Stimulated activated CD8-positive, alpha-beta memory T cell treated with anti-CD3 and anti-CD28 coated beads, Interleukin-4, amount 100 ng/mL, for 24 hours (primary cell): ENCODE results near the gene TSPAN18.
A peak's percentile ranks its signal among the peaks of the same experiment; 100 is the strongest.

Experiments
- DNase-seq: peaks from one replicate; pipeline ENCODE4 v3.0.0-alpha.2; 2020; ENCODE audit warnings: low read depth

The TSPAN18 gene

DNA sequence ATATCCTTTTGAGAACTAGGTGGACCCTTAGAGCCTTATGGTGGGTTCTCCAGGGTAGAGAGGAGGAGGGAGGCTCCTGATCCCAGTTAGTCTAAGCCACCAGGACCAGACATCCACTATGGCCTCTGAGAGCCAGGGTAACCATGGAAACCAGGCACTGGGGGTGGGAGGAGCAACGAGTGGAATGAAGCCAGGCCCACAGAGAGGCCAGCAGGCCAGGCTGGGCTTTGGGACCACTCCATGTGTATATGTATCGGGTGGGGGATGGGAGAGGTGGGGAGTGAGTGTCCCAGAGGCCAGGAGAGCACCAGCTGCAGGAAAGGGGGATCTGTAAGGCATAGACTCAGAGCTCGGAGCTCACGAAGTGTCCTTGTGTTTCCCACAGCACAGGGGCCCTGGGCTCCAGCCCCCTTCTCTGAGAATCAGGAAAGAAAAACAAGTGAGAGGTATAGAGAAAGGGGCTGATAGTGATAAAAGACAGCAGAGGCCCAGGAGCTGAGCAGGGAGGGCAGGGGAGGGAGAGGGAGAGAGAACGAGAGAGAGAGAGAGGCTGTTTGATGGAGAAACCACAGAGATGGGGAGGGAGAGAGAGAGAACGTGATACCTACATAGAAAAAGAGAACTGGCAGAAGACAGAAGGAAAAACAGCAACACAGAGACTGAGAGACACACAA is 15.5 kb upstream of the TSPAN18 start:
- DNase-seq, result no peak

DNA sequence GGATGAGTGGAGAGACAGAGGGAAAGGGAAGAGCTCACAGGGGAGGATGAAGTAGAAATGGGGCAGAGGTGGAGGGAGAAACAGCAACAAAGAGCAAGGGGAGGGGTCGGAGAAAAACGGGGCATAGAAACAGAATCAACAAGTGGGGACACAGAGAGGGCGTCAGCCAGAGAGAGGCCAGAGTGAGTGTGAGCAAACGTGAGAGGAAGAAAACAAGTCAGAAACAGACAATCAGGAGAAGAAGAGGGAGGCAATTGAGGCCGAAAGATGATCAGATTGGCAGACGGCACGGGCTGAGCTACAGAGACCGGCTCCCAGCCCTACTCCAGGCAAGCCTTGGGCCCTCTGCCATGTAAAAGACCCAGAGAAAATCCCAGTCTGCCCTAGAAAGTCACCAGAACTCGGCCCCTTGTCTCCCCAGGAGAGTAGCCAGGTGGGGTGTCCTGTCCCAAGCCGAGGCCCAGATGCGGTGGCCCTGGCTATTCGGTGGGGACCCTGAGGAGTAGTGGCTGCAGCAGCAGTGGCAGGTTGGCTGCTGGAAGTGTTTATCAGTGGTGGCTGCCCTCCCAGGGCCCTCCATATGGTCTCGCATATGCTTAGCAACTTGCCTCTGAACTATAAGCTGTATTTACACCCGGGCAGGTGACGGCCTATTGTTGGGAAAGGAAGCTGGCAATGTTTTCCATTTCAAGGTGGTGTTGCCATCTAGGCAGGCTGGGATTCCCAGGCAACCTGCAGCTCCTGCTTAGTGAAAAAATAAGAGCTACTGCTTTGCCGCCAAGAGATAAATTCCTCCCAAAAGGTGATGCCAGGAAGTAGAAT is 14.8 kb upstream of the TSPAN18 start:
- DNase-seq, result no peak

DNA sequence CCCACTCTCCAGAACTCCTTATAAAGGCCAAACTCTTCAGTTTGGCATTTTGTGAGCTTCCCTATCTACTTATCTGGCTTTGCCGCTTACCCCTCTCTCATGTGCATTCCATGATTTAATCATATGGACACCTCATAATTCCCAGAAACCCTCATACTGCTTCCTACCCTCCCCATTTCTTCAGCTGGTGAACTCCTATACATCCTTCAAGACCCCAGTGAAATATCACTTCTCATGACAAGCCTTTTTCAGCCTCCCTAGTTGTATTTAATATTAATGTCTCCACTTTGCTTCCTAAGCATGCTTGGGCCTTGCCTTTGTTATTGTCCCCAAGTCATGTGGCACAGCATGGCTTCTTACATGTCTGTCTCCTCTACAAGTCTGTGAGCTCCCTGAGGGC is 13.7 kb upstream of the TSPAN18 start:
- DNase-seq, result no peak

DNA sequence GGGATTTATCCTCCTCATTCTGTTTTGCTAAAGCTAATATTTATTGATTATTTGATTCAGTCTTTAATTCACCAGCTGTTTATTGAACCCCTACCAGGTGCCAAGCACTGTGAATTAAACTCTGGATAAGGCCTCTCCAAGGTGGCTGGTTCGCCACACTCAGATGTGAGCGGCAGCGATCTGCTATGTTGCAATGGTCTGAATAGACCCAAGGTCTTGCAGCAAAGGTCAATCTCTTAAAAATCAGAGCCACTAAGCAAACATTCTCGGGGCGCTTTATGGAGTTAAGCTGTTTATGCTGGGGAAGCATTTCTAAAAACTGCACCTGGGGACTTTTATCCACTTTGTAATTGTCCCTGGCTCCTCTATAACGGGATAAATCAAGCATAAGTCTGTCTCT is 10.5 kb upstream of the TSPAN18 start:
- DNase-seq, result no peak

DNA sequence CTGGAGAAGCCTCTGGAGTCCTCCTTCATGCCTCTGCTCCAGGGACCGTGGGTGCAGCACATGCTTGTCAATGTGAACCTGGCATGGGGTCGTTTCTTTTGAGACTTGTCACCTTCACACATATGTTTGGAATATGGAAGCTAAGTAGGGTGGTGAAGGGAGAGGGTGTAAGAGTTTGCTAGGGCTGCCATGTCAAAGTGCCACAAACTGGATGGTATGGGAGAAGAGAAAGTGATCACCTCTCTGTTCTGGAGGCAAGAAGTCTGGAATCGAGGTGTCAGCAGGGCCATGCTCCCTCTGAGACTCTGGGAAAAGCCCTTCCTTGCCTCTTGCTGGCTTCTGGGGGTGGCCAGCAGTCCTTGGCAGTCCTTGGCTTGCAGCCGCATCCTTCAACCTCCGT is 8.7 kb upstream of the TSPAN18 start:
- DNase-seq, result no peak

DNA sequence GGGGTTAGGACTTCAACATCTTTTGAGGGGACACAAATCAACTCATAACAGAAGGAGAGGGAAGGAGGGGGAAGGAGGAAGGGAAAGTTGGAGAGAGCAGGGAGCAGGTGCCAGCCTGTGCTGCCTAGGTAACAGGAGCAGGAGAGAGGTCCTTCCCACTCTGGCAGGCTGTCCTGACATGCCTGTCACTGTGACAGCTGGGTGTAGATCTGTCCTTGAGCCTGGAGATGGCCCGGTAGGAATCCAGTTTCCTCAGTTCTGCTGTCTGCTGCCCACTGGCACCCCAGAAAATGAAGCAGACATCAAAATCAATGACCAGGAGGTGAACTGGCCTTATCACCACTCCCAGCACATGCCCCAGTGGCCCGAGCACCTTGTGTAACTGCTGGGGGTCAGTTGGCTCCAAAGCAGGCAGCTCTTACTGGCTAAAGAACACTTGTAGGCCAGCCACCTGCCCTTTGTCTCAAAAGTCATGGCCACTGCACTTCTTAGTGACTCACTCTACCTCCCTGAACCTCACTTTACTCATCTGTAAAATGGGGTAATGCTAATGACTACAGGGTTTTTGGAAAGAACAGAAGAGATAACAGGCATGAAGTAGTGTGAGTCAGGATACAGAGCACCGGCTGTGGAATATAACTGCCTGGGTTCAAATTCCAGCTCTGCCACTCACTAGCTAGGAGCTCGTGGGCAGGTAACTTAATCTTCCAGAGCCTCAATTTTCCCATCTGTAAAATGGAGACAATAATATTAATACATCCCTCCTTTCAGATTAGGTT is 8.0 kb upstream of the TSPAN18 start:
- no peak for DNase-seq

DNA sequence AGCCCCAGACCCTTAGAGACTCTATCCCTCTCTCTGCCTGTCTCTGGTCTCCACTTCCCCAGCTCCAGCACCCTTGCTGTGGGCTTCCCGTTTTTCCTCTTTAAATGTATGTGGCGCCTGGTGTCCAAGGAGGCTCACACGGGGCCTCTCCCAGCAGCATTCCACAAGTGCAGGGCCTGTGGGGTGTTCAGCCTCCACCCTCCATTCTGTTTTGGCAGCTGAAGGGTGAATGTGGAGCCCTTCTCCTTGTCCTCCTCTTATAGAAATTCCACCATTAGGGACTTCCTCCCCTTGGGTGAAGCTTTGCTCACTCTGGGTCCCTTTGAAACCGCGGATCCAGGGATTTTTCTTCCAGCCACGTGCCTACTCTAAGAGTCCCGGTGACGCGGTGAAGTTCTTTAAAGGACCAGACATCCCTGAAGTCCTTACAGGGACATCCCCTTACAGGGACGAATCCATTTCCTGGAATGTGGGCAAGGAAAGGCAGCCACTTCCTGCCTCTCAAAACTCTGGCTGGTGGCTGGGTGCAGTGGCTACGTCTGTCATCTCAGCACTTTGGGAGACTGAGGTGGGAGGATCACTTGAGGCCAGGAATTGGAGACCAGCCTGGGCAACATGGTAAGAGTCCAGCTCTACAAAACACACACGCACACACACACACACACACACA is 1.6 kb upstream of the TSPAN18 start:
- no peak for DNase-seq

DNA sequence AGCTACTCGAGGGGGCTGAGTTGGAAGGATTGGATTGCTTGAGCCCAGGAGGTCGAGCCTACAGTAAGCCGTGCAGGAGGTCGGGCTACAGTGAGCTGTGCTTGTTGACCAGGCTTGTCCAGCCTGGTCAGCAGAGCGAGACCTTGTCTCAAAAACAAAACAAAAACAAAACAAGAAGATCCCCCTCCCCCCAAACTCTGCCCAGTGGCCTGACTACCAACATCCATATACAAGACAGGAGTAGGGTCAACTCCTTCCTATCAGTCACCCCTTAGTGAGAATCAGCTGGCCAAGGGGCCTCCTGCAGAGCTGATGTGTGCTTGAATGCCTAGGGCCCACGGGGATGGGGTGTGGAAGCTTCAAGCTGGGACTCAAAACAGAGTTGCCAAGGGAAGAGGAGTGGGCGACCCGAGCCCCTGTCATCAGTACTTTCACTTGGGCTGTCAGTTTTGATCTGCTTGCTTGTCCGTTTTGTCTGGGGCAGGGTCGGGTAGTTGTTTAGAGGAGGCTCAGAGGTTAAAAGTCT is 942 bp upstream of the TSPAN18 start:
- DNase-seq, result no peak

DNA sequence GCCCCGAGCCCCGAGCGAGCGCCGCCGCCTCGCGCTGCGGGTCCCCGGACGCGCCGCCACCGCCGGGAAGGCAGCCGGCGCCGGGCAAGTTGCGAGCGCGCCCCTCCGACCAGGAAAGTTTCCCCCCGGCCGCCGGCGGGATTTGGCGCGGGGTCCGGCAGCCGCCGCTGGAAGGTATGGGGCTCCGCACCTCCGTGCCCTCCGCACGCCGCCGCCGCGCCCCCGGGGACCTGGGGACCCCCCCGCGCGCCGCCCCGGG is 281 bp downstream of the TSPAN18 start:
- no peak for DNase-seq

DNA sequence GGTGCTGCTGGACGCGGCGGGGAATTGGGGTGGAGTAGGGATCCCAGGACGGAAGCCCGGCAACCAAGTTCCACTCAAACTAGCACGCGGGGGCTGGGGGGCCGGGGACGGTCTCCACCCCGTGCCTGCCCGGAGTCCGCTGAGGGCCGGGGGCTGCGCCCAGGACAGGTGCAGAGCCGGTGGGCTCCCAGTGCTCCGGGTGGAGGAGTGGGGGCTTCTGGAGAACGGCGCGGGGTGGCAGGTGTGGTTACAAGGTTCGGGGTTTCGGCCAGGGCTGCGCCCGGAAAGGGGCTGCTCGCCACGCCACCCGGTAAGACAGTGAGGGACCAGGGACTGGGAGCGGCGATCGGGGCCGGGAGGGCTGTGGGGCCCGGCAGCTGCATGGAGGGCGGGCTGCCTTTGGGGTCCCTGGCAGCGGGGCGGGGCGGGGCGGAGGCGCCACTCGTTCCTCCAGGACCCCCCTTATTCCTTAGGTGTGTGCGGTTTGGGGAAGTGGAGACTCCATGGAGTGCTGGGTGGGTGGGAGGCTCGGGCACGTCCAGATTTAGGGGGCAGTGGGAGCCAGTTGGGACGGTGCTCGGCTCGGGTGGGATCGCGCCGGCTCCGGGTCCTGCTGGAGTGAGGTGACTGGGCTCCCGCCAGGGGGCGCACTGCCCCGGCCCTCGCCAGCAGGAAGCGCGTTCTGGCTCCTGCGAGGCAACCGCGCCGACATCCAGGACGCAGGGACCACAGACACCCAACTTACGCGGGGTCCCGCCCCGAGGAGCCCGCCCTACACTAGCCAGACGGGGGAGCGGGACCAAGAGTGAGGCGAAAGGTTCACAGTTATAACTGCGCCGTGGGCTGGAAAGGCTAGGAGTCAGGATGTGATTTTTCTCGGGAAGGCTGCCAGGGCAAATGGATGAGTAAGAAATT is 868 bp downstream of the TSPAN18 start:
- DNase-seq, result peak; percentile 66

DNA sequence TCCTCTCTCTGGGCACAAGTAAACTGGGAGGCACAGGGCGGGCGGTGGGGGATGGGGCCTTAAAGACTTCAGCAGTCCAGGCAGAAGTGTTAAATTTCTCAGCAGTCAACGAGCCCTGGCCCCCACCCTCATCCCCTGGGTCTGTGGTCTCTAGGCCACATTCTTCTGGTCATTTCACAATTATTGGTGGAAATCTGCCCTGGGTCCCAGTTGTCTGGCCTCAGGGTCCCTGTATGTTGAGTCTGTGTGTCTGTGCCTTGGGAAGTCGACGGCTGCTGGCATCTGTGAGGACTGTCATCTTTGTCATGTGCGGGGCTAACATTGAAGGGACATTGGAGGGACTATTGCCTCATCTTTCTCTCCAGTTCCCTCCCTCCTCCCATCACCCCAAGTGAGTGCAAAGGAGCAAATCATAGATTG is 1.7 kb downstream of the TSPAN18 start:
- DNase-seq, result no peak

DNA sequence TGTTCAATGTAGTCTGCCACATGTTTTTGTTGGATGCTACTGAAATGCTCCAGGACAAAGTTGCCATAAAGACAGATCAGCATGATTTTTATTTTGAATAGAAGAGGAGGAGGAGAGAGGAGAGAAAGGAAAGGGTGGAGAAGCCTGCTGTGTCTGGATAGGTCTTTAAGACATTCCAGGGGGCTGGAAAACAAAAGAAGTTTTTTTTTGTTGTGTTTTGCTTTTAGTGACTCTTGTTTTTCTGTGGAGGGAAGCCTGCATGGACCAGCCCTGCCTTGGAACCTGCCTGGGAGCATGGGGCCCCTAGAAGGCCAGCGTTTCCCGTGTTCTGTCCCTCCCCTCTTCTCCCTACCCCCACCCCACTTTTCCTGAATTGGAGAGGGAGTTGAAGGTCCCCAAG is 2.3 kb downstream of the TSPAN18 start:
- DNase-seq, result no peak

DNA sequence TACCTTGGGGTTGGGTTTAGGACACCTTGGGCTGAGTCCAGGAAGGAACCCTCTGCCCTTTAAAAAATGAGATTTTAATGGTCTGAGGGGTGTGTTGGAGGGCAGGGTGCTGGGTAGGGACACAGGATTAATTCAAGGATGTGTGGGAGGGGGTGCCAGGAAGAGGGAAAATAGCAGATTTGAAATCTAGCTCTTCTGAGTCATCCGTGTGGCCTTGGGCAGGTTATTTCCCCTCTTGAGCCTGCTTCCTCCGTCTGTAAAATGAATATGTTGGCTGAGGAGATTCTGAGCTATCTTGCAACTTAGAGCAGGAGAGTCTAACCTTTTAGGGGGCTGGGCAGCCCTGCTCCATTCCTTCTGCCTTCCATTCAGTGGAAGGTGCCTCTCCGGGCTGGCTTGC is 3.0 kb downstream of the TSPAN18 start:
- no peak for DNase-seq

DNA sequence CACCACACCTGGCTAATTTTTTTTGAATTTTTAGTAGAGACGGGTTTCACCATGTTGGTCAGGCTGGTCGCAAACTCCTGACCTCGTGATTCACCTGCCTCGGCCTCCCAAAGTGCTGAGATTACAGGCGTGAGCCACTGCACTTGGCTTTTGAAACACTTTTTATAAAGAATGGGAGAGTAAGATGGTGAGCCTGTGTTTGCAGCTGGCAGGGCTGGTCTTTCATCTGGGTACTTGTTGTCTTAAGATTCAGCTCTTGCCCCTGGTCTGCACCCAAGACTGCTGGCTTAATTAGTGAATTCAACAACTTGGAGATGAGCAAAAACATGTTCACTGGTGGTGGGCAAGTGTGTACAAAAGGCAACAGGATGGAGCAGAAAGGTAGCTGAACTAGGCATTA is 4.0 kb downstream of the TSPAN18 start:
- DNase-seq, result no peak

DNA sequence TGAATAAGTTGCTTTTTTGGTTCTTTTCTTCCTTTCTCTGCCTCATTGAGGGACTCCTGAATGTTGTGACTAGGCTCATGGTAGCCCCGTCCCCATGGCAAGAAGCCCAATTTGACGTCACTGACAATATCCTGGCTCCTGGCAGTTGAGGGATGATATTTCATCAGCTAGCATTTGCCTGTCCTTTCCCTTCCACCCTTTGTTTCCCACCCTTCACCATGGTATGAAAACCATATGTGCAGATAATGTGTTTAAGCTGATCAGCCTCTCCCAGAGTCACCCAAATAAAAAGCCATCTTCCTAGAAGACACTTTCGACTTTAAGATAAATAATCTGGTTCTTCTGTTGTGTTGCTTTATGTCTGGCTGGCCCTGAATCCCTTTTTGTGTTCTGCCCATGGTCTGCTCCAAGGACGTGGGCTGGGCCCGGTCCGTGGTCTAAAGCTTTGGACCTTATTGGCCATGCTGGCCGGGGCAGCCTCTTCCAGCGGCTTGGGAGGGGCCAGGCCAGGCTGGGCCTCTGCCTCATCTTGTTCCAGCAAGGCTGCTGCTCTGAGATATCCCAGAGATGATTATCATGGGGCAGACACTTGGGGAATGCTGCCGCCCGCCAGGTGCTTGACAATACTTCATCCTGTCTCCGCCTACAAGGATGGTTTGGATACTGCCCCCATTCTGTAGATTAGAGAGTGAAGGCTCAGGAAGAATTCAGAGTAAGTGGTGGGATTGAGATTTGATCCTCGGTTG is 5.1 kb downstream of the TSPAN18 start:
- no peak for DNase-seq

DNA sequence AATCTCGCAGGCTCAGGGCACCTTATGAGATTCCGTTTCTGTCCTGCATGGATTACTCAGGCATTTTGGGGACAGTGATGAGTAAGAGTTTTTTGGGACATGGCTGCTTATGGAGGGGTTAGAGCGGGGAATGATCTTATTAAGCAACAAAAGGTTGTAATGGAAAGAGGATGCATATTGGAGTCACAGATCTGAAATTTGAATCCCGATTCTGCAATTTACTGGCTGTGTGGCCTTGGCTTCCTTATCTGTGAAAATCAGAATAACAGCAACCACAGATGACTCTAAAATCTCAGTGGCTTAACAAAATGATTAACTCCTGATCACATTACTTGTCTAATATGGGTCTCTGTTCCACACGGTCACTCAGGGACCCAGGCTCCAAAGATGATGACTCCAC is 5.8 kb downstream of the TSPAN18 start:
- no peak for DNase-seq

DNA sequence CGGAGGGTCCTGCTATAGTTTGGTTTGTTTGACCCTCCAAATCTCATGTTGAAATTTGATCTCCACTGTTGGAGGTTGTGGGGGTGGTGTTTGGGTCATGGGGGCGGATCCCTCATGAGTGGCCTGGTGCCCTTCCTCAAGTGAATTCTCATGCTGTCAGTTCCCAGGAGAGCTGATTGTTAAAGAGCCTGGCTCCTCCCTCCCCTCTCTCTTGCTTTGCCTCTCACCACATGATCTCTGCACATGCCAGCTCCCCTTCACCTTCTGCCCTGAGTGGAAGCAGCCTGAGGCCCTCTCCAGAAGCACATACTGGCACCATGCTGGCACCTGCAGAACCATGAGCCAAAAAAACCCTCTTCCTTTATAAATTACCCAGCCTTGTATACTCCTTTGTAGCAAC is 7.1 kb downstream of the TSPAN18 start:
- DNase-seq, result no peak

DNA sequence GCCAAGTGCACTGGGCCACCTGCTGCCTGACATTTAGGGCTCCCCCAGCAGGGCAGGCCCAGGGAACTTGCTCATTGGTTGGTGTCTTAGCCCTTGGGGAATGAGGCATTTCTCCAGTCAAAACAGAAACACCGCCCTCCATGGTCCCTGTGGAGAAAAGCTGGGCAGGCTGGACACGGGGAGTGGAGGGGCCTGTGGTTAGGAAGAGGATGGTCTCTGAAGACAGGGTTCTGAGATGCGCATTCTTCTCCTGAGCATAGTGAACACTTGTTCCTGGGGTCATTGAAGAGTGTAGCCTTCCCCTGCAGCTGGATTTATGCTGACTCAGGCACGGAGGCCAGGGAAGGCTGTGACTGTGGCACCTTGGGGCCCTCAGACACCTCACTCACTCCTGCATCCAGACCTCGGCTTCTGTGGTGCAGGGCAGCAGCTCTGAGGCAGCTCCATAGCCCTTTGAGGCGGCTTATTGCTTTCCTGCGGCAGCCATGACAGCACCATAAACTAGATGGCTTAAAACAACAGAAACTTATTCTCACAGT is 8.2 kb downstream of the TSPAN18 start:
- DNase-seq, result no peak

DNA sequence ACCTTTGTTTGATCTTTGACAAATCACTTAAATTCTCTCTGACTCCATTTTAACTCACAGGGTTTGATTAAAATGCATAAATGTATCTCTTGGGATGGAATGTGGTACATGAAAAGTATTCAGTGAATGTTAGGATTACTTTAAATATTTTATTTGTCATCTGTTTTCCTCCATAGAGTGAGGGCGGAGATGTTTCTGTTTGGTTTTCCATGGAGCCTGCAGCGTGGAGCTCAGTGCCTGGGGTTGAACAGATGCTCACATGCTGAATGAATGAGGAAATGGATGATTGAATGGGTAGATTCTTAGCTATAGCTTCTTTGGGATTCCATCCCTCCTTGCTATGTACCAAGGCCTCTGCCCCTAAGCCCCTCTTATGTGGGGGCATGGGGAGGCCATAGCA is 10.0 kb downstream of the TSPAN18 start:
- DNase-seq, result no peak
